Stimulated activated CD4-positive, alpha-beta T cell treated with anti-CD3 and anti-CD28 coated beads, Interleukin-12 subunit alpha, Interleukin-12 subunit beta, amount 100 ng/mL, for 24 hours (primary cell): ENCODE data around the gene UNC50.
A peak's percentile ranks its signal among the peaks of the same experiment; 100 is the strongest.
"Not testable (repeated sequence)": the region's sequence is repeated elsewhere in the genome, so short reads cannot be mapped to it uniquely, and the experiment has no call there.

ENCODE experiments used
- DNase-seq, 2 experiments: peaks; one replicate each; pipeline ENCODE4 v3.0.0-alpha.2; 2020; ENCODE audit warnings: low read depth in 2 of 2

The UNC50 gene

DNA sequence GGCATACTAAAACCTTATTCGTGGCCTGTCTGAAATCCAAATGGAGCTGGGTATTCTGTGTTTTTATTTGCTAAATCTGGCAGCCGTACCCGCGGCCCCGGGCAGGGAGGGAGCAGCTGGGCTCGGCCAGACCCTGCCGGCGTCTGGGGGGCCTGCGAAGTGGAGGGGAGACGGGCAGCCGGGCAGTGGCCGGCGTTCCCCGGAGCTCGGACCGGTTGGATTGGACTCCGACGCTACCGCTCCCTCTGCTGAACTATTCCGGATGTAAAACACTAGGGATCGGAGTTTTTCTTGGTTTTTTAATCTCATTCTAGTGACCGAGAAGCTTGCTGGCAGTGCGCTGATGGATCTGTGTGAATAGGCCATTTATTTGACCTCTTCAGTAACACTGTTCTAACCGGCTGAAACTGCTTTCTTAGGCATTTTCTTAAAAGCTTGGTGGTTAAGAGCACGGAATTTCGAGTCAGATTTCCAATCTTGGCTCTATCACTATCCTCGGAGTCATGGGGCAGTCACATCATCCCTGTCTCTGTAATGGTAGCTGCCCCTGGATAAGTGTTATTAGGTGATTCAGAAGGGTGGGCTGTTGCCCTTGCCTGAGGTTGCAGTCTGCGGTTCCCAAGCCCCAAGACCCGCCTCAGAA lies 694 bp downstream of the UNC50 start:
- DNase-seq, result no peak

GRCh38 chr2:98614024-98614739 lies 5.8 kb downstream of the UNC50 start:
- no peak for DNase-seq

- DNase-seq, result no peak
Measured at GRCh38 chr2:98615481-98615880, 7.1 kb downstream of the UNC50 start.

- DNase-seq, result no peak
Measured at GRCh38 chr2:98617149-98617548, 8.8 kb downstream of the UNC50 start.

GRCh38 chr2:98623657-98624056 lies 15.3 kb downstream of the UNC50 start:
- DNase-seq, result no peak

DNA sequence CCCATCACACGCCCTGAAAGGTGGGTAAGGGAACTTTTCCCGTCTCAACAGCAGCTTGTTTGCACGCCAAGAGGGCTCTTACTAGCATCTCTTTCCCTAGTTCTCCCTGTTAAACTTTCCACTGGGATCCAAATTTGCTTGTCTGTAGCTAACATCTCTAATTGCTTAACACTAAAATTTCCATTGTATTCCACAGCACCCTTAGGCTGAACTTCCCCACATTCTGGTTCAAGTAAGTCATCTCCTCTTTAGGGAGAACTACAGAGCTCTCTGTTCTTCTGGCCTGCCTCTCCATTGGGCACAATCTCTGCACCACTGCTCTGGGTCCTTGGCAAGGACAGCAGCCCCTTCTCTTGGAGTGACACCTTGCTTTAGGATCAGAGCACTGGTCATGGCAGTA lies 24.0 kb downstream of the UNC50 start:
- no peak for DNase-seq

- DNase-seq, result peak; percentile 17 to 23
Measured at GRCh38 chr2:98634406-98635092, 26.2 kb downstream of the UNC50 start.

GRCh38 chr2:98637401-98638147 lies 29.2 kb downstream of the UNC50 start:
- DNase-seq, result peak; percentile 17 to 22

- DNase-seq, result no peak
Measured at GRCh38 chr2:98643496-98644100, 35.2 kb downstream of the UNC50 start.

- no peak for DNase-seq
Measured at GRCh38 chr2:98647636-98648035, 39.2 kb downstream of the UNC50 start.

DNA sequence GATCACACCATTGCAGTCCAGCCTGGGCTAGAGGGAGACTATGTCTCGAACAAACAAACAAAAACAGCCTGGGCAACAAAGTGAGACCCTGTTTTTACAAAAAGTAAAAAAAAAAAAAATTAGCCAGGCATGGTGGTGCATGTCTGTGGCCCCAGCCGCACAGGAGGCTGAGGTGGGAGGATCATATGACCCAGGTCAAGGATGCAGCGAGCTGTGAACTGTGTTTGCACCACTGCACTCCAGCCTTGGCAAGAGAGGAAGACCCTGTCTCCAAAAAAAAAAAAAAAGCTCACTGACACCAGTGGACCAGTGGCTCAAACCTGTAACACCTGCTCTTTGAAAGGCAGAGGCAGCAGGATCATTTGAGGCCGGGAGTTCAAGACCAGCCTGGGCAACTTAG lies 40.1 kb downstream of the UNC50 start:
- no peak for DNase-seq

- peak; percentile 58 to 70 for DNase-seq
Measured at GRCh38 chr2:98649135-98649991, 41.0 kb downstream of the UNC50 start.

GRCh38 chr2:98649992-98650375 lies 41.6 kb downstream of the UNC50 start:
- no peak for DNase-seq

DNA sequence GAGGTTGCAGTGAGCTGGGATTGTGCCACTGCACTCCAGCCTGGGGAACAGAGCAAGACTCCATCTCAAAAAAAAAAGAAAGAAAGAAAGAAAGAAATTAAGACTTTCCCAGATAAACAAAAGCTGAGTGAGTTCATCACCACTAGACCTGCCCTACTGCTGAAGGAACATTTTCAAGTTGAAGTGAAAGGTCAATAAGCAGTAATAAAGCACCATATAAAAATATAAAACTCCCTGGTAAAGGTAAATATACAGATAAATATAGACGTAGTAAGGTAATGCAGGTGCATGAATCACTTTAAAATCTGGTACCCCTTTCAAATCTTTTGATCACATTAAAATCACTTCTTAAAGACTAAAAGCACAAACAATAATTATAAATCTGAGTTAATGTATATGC lies 42.6 kb downstream of the UNC50 start:
- no peak for DNase-seq

DNA sequence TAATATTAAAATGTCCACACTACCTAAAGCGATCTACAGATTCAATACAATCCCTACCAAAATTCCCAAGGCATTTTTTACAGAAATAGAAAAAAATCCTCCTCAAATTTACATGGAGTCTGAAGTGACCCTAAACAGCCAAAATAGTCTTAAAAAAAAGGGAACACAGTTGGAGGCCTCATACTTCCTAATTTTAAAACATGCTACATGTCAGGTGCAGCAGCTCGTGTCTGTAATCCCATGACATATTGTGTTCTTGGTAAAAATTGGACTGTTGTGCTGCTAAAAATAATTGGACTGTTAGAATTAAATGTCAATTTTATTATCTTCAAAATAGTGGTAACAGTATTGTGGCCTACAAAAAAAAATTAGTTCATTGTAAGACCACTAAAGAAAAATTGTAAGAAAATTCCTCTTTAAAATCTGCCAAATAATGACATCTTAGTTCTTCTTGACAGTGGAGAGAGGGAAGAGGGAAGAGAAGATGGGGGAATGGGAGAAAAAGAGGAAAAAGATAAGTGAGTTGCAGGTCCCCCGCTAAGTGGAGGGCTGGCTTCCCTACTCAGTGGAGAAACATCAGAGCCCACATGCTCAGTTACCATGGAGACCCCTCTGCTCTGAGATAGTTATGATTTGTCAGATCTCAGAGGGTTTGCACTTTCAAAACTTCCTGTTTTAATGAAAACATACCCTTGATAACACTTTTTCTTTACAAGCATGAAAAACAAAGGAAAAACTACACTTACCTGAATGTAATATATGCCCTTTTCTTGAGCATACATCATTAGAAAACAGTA lies 46.5 kb downstream of the UNC50 start:
- no peak for DNase-seq

GRCh38 chr2:98656800-98657199 lies 48.4 kb downstream of the UNC50 start:
- DNase-seq, result no peak

- peak in 1 of 2 experiments; percentile 7 for DNase-seq
Measured at GRCh38 chr2:98658816-98659490, 50.6 kb downstream of the UNC50 start.

DNA sequence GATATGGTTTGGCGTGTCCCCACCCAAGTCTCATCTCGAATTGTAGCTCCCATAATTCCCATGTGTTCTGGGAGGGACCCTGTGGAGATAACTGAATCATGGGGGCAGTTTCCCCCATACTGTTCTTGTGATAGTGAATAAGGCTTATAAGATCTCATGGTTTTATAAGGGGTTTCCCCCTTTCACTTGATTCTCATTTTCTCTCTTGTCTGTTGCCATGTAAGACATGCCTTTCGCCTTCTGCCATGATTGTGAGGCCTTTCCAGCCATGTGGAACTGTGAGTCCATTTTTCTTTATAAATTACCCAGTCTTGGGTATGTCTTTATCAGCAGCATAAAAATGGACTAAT lies 51.1 kb downstream of the UNC50 start:
- not testable (repeated sequence) for DNase-seq

- DNase-seq, result no peak
Measured at GRCh38 chr2:98663511-98664090, 55.2 kb downstream of the UNC50 start.
